ENCODE measurements around the gene SPDEF.

SPDEF gene

DNA sequence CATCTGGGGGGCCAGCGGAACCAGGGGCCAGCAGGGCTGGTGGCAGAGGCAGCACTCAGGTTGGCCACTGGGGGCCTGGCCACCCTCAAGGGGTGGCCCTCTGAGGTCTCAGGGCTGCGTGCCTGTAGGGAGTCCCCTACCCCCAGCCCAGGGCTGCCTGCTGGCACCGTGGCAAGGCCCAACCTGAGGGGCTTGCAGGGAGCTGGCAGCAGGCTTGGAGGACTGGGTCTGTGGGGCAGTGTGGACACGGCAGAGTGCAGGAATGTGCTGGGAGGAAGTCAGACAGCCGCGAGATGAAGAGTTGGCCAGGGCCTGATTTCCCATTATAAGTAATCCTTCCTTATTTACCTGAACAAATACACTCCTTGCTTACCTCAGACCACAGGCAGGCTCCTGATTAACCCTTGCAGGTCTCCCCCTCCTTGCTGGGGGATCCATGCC is at the start of gene SPDEF:
SPDEF (minus strand) TSS at position 299 of the 441 bp plus-strand sequence. CDS start 11,874 bp downstream, outside the sequence.
- no peak for DNase-seq

DNA sequence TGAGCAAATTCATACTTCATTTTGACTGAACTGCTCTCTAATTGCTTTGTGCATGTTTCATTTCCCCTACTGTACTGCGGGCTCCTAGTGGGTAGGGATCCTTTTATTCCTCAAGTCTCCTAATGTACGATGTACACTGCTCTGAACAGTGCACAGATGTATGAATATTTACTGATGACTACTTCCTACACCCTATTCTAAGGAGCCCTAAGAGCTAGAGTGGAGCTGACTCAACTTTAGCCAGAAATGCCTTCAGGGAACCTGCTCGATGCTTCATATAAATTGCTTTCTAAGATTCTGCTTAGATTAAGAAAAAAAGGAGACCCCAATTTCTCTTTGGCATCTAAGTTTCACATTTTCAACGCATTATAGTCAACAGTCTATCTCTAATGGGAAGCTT is 47.6 kb upstream of the SPDEF start:
- no peak for DNase-seq

DNA sequence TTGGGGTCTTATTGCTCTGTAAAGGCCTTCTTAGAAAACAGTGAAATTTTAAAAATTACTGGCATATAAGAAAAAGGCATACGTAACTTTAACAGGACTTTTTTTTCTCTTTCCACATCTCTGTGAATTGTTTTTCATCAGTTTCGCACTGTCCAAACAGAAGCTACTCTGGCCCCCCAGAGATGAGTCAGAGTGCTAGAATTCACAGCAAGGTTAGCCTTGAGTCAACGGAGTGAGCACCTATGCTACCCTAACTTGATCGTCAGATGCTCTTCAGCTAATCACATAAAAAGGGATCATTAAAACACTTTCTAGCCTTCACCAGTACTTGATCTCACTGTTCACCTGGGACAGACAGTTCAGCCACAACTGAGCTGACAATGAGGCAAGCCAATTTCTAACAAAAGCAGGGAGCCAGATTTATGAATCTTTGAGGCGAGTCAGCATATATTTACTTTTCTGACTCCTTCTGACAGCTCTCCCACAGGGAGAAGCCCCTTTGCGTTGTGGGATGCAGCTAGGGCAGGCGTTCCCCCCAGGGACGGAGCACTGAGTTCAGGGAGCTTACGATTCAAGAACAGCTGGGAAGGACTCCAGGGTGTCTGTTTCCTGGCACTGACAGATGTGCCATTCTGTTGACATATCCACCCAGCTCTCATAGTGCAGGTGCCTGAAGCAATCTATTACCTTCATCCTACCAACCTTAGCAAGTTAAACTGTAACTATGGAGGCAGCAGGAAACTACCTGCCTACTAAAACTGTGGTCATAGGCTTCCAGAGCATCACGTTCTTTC is 46.4 kb upstream of the SPDEF start:
- no peak for DNase-seq

DNA sequence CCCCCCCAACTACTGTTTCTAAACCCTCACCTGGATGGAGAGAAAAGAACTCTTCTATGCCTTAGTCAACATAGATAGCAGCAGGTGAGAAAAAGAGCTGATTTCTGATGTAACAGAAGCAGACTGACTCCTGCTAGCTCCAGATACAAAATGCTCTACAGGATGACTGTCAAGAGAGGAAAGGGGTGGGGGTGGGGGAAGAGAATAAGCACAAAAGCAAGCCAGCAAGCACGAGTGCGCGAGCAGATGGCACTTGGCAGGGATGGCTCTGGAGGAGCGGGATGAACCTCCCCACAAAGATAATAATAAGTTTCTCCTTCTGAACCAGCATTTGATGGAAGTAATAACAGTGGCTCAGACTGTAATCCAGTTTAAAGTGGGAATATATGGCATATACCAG is 45.6 kb upstream of the SPDEF start:
- DNase-seq: no peak

DNA sequence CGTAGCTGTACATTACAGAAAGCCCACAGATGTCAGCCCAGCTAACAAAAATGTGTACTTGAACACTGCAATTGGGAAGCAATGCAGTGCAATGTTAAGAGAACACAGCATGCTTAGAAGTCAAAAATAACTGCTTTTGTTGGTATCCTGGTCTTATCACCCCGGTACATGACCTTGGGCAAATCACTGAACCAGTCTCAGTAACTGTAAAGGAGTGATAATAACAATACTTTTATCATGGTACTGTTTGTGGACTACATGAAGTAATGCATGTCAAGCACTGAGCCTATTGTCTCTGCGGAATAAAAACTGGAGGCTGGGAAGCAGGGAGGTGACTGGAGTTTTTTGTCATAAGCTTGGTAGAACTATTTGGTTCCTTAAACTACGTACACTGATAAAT is 44.7 kb upstream of the SPDEF start:
- no peak for DNase-seq

DNA sequence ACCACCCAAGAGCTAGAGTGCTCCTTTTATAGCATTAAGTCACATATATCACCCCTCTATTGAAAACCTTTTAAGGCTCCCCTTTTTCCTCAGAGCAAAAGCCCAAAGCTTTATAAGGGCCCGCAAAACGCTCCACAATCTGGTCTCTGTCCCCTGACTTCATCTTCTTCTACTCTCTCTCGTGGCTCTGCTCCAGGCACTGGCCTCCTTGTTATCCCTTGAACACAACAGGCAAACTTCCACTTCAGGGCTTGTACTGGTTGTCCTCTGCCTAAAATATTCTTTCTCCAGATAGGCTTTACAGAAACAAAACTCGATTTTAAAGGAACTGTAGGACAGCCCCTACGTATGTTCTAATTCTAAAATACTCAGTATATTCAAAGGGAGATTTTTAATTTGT is 44.0 kb upstream of the SPDEF start:
- no peak for DNase-seq

DNA sequence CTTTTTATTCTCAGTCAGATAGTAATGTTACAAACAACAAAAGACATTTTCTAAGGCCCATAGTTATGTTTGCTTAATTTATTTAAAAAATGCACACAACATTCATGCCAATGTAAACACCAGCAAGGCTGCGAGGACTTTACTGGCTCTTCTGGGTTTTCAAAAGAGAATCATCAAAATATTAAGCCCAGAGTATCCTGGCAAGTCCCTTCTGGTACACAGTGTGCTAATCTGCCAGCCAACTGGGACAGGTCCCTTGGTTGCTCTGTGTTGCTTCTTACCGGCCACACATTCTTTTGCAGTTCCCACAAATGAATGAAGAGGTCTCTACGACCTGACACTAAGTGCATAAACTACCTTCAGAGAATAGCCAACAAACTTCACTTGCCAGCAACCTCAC is 42.6 kb upstream of the SPDEF start:
- DNase-seq: no peak

DNA sequence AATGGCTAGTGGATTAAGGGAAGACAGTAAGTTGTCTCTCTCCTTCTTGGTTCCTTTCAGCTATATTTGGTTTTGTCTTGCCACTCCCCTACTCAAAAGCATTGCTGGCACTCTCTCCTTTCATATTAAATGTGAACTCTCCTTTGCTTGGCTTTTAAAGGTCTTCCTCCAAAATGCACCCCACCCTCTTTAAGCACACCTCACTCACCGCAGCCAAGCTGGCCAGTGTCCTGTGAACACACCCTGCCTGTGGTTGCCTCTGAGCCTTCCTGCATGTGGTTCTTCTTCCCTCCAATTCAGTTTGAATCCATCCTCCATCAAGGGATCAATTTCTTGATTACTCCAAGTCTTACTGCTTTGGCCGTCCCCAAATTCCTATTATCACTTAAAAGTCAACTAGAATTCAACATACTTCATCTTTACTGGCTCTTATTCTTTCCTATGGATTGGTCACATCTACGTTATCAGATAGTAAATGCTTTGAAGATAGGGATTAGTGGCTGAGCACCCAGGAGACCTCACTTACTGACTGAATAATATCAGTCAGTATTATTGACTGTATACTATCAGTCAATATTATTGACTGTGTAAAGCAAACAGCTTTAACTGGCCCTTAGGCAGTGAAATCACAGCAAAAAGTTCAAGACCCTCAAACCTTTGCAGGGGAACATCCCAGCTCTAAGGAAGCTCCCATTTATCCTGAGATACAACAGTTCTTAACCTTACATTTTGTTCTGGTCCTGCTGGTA is 41.6 kb upstream of the SPDEF start:
- no peak for DNase-seq

DNA sequence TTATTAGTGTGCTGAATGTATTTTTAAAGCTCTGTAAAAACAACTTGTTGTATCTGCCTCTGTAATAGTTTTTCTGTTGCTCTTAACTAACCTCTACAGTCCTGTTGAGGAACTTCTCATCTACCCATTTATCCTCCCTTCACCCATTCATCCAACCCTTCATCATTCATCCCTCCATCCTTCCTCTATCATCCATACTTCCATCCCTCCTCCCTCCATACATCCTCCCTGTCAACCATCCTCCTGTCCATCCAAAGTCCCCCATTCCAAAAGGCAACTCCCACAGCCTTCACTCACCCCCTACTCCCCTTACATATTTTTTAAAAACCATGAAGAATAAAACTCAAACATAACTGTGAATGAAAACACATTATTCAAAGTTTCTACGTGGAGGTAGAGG is 40.7 kb upstream of the SPDEF start:
- DNase-seq: no peak

DNA sequence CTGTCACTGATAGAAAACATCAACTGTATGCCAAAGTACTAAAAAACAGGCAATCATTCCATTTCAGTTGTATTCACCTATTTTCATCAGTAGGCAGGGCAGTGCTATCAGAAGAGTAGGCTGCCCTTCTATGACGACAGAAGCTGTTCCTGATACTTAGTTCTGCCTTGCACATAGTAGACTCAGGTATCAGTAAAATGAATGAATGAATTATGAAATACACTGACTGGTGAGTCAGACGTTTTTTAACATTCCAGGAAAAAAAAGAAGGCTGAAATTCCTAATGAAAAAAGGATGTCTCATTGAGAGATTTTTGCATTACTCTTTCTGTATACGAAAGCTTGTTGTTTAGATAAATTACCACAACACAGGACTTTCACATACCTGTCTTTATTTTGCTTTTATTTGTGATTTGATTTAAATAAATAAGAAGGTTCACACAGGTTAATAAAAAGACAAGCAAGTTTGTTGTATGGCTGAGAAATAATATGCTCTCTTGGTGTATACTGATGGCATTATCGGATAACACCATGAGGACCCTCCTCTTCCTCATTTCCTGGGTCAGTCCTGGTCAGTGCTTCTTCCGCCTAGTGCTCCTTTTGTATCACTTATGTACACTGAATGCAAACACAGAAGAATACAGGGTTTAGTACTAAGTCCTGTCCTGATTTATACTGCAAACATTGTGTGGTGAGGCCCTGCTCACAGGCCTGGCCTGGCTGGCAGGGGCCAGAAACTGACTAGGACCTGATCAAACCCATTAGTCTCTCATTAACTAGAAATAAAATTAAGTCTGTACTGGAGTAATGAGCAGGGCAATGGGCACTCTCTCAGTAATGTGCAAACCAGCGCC is 39.4 kb upstream of the SPDEF start:
- DNase-seq: no peak

DNA sequence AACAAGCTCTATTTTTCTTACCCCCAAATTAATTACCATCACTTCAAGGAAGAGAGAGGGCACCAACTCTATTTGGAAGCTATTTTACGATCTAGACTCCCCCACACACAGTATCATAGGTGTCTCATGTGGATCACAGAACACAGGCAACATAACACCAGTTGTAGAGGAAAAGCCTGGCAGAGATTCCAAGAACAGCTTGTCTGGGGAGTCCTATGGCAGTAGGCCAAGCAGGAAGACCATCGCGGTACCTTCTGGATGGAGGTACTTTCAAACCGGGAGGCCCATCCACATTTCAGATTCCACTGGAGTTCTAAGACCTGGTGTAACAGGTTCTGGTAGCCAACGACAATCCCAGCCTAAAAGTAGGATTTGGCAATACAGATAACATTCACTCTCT is 37.6 kb upstream of the SPDEF start:
- no peak for DNase-seq

DNA sequence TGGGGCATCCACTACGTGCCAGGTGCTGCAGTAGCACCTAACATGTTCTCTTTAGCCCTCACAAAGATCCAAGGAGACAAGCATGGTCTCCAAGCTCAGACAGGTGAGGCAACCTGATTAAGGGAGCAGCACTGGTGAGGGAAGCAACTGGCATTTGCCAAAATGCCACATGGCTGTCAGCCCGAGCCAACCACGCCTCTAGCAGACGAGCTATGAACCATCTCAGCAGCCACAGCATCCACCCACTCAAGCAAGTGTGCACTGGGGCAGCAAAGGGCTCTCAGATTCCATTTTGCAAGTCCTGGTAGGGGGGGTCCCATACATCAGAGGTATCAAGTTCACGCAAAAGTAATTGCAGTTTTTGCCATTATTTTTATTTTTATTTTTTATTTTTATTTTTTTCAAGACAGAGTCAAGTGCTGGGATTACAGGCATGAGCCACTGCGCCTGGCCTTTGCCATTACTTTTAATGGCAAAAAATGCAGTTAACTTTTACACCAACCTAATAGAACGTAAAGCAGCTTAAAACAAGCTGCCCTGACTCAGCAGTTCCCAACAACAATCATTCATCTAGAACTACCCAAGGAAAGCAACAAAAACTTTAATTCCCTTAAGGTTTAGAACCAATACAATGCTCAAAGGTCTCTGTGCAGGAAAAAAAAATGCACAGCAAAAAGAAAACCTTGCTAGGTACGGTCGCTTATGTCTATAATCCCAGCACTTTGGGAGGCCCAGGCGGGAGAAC is 36.3 kb upstream of the SPDEF start:
- no peak for DNase-seq

DNA sequence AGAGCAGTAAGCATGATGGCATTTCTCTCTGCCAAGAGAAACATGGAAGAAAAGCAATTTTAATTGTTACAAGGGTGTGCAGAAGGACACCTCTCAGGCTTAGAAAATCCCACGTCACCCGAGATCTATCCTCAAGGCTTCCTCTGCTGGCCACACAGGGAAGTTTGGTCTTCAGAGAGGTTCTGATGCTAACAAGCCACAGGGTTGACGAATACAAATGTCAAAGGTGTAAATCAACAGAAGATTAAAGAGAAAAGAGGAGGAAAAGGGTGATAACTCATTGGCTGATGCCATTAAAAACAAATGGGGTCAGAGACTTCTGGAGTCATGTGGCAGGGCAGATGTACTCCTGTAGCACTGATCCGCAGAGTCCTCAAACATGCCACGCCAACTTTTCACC is 33.6 kb upstream of the SPDEF start:
- DNase-seq: no peak

DNA sequence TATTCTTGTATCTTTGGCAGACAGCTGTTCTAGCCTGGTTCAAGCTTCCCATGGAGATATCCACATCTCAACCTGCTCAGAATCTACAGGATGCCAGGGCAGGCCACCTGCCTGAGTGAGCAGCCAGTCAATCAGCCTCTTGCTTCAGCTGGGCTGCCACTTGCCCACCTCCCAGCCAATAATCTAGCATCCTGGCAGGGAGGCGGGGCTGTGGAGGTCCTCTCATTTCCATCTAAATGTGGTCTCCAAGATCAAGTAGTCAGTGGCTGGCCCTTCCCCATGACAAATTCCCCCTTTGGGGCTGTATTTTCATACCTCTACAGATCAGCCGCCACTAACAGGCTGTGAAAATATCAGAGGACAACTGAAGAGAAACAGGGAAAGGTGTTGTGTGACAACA is 33.0 kb upstream of the SPDEF start:
- DNase-seq: no peak

DNA sequence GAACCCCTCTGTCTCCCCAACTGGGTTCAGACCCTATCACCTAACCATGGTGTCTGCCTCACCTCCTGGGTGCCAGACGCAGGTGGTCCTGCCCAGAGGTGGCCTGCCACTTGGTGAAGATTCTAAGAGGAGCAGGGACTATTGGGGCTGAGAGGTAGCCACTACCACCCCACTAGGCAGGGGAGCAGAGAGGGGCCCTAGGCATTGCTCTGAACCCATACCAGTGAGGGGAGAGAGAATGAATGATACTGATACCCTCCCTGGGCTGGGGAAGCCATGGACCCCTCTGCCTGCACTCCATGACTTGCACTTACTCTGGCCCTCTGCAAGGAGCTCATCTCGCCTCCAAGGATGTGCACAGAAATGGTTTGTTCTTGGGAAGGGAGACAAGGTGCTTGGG is 31.7 kb upstream of the SPDEF start:
- no peak for DNase-seq

DNA sequence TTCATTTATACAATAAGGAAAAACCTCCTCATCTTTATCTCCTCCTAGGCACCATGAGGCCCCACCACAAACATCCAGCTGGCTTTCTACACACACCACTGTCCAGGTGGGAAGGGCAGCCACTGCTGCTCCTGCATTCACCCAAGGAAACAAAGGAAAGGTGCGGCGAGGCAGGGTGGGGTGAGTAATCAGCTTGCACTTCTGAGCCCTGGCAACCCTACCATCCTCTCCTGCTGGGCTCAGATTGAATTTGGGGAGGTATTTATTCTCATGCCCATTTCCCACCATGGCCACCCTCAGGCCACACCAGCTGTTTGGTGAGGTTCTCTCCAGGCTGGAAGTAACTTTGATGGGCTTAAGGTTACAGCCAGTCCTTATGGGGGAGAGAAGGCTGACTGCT is 31.2 kb upstream of the SPDEF start:
- no peak for DNase-seq

DNA sequence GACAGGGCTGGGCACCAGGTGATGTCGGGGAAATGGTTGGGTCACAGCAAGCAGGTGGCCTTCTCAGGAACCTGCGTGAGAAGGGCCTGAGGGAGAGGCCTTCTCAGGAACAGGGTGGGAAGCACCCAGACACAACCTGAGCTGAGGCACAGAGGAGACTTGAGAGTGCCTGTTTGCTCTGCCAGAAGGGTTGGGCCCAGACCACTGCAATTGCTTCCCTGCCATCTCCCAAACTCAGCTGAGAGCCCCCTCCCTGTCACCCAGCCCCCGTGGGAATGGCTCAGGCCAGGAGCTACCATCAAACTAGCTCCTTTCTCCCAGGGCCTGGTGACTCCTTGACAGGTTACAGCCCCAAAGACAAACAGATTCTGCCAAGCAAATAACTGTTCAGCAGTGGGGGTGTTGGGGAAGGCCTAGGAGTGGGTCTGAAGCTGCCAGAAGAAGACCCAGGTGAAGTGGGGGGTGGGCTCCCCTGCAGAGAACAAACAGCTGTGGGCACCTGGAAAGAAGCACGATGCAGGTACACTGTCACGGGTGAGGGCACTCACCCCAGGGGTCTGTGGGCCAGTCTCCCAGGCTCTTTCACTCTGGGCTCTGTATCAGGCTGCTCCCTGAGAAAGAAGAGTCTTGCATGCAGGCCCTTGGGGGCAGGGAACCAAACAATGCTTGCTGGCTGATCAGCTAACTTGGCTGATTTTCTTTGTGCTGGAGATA is 30.4 kb upstream of the SPDEF start:
- no peak for DNase-seq

DNA sequence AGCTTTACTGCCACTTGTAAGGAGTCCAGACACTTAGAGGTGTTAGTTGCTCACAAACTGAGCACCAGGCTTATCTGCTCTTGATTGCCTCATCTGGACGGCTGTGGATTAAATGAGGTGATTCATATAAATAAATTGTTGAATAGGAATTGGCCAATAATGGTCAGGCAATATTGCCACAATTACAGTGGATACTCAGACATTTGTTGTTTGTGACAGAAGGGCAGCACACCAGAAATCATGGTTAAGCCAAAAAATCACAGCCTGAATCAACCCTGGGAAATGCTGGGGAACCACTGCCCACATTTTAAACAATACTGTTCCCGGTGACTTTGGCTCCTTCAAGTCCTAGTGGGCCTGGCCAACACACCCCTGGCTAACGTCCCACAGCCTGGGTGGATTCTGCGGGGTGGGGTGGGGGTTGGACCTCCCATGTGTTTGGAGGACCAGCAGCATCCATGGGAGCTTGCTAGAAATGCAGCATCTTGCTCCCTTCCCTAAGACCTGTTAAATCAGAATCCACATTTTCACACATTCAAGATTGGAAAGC is 29.5 kb upstream of the SPDEF start:
- no peak for DNase-seq

DNA sequence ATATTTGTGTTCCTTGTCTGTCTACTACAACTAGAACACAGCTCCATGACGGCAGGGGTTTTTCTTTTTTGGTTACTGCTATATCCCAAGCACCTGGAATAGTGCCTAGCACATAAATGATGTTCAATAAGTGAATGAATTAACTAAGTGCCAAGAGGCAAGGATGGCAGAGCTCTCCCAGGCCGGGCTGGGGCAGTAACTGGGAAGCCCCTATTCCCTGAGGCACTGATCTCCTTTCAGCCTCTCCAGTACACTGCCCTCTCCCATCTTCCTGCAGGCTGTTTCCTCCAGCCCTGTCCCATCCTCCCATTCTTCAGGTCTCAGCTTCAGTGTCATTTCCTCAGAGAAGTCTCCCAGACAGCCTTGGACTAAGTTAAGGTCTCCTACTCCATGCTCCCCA is 29.0 kb upstream of the SPDEF start:
- DNase-seq: no peak

DNA sequence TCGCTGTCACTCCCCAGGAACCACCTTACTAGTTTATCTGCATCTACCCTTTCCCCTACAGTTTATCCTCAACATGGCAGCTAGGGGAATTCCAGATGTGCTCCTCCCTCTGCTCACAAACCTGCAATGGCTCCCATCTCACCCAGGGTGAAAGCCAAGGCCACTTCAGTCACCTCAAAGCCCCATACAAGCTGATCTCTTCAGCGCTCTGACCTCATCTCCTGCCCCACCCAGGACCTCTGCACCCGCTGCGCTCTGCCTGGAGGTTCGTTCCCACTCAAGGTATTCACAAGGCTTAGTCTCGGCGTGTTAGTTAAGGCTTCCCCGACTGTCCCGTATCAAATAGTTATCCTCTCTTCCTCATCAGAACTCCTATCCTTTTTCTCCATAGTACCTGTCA is 28.6 kb upstream of the SPDEF start:
- DNase-seq: no peak

DNA sequence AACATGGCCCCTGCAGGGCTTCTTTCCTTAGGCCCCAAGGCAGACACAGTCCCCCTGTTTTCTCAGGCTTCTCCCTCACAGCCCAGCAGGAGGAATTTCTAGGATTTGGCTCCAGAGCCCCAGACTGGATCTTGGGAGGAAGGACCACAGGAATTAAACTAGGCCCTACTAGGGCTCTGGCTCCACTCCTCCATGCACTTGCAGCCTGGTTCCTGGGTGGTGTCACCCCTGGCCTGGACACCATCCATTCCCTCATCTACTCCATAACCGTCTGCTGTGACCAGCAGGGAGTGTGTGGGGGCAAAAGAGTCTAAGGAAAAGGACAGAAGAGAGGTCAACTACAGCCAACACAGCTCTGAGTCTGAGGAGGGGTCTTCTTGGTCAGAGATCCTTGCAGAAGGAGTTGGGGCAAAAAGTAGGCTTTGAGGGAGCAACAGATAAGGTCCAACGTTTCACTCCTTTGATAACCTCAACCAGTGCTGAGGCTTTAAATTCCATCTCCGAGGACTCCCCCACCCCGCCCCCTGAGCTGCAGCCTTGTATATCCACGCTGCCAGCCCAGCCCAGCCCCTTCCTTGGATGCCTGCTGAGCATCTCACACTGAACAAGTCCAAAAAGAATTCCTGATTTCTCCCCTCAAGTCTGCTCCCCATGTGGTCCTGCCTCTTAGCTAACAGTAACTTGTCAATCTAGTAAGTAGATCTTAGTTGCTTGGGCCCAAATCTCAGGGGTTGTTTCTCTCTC is 27.9 kb upstream of the SPDEF start:
- no peak for DNase-seq

All from cortex of kidney (tissue), 1 donor.